Raji (cell line): ENCODE data around the gene KSR2.

Experiments
- POLR2A ChIP-seq: IDR thresholded peaks from 2 replicates; pipeline ENCODE4 v1.6.1; 2011; ENCODE audit warnings: low read depth, low read length, control low read depth; ENCODE audit not compliant: insufficient read depth

KSR2 gene

DNA sequence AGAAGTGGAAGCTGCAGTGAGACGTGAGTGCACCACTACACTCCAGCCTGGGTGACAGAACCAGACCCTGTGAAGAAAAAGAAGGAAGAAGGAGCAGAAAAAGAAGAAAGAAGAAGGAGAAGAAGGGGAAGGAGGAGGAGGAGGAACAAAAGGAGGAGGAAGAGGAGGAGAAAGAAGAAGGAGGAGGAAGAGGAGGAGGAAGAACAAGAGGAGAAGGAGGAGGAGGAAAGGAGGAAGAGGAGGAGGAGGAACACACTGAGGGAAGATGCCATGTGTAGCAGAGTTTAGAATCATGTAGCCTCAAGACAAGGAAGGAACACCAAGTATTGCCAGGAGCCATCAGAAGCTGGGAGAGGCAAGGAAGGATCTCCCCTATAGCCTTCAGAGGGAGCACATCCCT is 241.5 kb downstream of the KSR2 start:
- TF ChIP-seq POLR2A = no peak

DNA sequence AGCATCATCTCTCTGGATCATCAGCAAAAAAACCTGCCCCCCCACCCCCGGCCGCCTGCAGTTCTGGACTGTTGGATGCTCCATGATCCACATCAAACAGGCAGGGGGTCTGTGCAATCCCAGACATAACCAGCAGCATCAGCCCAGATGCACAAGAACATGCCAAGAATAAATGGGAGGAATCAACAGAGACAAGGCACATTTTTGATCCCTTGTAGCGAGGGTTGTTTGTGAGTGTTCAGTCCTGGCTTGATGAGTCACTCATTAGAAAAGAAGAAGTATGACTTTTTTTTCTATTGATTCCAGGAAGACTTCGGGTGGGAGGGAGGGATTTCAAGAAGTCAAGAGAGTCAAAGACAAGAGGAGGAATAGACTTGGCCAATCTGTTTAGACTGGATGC is 244.2 kb downstream of the KSR2 start:
- TF ChIP-seq POLR2A = no peak

DNA sequence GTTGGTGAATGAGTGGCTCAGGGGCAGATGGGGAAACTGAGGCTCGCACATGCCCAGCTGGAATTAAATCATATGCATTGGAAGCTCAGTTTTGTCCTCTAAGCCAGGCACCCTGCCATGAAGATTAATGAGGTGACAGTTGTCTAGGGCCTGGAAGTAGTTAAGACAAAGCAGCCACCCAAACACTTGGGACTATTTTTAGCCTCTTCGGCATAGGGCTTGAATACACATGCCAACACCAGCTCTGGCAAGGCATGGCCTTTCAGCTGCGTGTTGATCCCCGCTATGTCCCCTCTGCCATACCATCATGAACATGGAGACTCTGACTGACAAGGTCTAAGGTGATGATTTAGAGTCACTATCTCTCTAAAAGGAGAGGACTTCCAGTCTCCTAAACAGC is 250.2 kb downstream of the KSR2 start:
- no peak for TF ChIP-seq POLR2A

DNA sequence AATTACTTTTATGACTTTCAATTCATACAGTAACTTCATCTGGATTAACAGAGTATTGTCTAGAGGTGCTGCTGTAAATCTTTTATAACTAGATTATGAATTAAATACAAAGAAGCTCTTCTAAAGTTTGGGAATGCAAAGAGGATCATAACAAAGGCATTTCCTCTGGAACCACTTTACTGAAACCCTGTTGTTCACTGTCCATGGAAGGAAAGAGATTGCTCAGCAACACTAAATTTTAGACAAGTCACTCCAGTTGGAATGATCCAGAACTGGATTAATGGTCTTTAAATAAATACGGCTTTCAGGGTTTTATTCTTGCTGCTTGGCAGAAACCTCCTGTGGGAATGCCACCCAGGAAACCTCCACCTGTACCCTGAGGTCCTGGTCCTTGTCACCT is 250.6 kb downstream of the KSR2 start:
- no peak for TF ChIP-seq POLR2A

DNA sequence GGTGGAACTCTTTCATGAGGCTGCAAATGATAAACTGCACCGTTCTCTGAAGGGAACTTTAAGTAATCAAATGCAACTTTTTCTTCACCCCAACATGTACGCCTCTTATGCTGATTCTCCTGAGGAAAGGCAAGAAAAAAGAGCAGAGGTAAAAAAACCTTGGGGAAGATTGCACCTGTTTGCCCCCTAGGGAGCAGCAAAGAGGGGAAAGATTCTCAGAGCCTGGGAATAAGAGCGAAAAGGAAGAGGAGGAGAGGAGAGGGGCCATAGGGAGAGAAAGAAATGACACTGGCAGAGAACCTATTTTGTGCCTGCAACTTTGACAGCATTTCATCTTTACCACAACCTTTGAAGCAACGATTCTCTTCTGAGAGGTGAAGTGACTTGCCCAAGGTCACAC is 254.6 kb downstream of the KSR2 start:
- no peak for TF ChIP-seq POLR2A

DNA sequence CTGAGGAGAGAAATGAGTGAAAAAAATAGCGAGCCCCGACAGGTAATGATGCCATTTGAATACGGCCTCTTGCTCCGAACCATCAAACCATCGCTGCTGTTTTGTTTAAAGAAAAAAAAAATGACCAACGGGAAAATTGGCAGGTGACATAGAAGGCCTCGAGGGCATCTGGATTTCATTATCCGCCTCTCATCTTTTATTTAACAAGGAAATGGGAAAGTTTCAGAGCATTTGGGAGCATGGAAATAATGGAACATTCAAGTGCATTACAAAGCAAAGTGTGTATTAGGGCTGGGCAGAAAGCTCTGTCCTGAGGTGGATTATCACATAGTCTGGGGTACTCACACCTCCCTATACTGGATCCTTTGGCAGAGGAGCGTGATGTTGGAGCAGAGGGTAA is 258.7 kb downstream of the KSR2 start:
- TF ChIP-seq POLR2A = no peak

DNA sequence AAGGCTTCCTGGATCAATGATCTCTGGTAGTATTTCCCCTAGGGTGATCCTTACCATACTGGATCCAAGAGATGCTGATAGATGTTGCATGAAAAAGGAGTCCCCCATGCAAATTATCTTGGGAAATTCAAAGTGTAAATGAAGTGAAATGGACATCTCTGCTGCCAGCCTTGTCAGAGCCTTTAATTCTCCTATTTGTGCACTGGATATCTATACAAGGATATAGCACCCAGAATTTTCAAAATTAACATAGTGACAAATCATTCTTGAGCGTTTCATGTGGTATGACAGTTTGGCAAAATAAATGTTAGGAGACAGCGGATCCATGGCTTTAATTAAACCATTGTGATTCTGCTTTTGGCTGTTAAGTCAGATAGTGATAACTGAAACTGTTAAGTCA is 260.9 kb downstream of the KSR2 start:
- no peak for TF ChIP-seq POLR2A

DNA sequence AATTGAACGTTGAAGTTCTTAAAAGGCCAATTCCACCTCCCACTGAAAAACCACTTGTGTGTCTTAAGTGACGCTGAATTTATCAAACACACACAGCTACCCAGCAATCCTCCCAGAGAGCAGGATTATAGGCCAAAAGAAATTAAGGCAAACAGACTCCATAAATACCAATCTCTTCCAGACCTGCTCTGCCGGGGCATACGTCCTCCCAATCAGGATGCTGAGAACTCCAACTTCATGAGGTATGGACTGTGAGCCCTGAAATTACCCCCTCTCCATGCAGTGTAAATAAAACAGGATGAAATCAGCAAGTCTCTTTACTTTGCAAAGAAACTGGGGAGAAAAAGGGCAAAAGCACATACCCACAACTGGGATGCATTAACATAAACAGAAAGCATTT is 265.2 kb downstream of the KSR2 start:
- no peak for TF ChIP-seq POLR2A

DNA sequence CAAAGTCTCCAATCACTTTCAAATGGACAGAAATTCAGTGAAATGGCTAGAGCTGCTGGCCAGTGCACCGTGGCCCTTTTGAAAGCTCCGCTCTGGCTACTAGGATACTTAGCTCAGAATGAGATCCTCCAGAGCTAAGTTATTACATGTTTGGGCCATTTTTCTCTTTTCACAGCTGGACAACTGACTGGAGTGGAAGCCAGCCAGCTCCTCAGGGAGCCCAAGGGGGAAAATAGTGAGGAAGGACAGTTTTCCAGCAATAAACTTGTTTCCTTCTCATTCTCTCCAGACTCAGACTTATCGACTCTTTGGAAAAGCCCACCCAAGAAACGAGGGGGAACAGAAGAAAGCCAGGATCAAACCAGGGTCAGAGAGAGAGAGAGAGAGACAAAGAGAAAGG is 266.0 kb downstream of the KSR2 start:
- no peak for TF ChIP-seq POLR2A

DNA sequence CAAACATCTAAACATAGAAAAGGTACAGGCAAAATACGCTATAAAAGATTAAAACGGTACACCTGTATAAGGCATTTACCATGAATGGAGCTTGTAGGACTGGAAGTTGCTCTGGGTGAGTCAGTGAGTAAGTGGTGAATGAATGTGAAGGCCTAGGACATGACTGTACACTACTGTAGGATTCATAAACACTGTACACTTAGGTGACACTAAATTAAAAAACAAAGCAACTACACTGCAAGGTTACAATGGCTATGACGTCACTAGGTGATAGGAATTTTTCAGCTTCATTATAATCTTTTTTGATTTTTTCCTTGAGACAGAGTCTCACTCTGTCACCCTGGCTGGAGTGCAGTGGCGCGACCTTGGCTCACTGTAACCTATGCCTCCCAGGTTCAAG is 269.2 kb downstream of the KSR2 start:
- TF ChIP-seq POLR2A = no peak

DNA sequence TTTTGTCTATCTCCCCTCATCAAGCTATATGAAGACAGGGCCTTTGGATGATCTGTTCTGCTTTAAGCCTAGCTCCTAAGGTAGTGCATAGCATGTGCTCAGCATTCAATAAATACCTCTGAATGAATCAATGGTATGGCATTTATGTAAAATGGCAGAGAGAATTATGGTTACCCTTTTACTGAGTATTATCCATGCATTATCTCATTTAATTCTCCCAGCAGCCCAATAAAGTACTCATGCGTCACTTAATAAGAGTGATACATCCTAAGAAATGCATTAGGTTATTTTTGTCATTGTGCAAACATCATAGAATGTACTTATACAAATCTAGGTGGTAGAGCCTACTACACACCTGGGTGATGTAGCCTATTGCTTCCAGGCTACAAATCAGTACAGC is 269.7 kb downstream of the KSR2 start:
- no peak for TF ChIP-seq POLR2A

DNA sequence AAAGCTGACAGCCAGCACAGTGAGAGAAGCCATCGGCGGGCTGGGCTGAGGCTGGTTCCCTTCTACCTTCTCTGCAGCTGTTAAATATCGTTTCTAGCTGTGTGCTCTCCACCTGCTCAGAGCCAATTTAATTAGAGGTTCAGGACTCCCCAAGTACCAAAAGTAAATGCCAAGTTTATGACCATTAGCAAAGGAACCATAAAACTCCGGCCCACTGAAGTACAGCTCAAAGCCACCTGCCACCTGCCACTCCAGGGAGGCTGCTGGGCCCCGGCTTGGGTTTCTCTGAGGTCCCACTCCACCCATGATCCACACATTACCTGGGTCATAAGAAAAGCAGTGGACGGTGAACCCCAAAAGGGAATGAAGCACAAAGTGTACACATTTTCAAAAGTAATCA is 272.8 kb downstream of the KSR2 start:
- TF ChIP-seq POLR2A = no peak

DNA sequence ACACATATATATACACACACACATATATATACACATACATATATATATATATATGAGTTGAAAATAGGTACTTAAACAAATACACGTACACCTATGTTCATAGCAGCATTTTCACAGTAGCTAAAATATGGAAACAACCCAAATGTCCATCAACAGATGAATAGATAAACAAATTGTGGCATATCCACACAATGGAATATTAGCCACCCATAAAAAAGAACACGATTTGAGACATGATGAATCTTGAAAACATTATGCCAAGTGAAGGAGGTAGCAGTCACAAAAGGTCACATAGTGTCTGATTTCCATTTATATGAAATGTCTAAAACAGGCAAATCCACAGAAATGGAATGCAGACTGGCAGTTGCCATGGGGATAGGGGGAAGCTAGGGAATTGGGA is 276.3 kb downstream of the KSR2 start:
- no peak for TF ChIP-seq POLR2A

DNA sequence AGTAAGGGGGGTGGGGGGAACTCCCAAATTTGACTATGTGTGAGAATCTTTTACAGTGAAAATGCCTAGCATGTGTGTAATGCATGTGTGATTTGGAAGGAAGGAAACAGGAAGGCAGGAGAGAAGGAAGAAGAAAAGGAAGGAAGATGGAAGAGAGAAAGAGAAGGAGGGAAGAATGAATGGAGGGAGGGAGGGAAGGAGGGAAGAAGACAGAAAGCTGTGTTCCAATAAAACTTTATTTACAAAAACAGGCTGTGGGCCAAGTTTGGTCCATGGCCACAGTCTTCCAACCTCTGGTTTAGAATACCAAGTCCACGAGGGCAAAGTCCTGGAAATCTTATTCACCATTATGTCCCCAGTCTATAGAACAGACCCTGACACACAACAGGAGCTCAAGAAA is 278.9 kb downstream of the KSR2 start:
- no peak for TF ChIP-seq POLR2A

DNA sequence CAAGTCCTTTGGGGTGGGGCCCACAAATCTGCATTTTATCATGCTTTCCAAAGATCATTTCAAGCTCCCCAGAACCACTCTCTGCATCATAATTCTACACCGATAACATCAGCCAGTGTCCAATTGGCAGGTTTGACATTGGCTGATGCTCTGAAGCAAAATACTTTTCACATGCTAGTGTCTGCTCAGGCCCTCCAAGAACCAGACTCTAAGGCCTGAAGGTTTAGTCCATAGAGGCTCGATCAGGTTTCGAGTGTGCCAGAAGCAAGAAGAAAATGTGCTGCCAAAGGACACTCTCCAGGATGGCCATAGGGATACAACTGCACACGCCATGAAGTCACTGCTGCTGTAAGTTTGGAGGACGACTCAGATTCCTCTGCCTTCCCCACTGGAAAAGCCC is 280.3 kb downstream of the KSR2 start:
- TF ChIP-seq POLR2A = no peak

DNA sequence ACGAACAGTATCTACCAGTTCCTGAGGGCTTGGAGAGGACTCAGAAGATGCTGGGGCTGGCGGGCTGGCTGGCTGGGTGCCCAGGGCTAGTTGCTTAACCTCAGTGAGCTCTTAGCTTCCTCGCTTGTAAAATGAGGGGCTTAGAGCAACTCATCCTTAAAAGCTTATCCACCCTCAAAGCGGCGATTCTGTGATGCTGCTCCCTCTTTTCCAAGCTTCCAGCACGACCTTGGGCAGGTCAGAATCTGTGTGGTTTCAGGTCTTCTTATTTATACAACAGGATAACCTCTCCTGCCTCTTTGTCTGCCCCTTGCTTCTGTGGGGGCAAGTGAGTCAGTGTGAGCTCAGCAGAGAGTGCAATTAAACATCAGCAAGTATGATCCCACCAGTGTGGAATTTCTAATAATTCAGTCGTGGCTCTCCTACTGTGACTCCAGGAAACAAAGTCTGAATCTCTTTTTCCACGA is 281.8 kb downstream of the KSR2 start:
- TF ChIP-seq POLR2A = no peak

DNA sequence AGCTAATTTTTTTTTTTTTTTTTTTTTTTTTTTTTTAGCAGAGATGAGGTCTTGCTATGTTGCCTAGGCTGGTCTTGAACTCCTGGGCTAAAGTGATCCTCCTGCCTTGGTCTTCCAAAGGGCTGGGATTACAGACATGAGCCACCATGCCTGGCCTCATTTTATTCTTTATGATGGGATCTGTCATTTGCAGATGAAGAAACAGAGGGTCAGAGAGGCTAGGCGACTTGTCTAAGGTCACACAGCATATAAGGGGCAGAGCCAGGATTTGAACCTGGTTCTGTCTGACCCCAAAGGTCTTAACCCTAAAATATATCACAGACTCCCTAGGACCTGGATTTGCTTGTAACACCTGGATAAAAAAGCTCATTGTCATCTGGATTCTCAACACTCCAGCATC is 282.6 kb downstream of the KSR2 start:
- no peak for TF ChIP-seq POLR2A
